ENCODE measurements around the gene ETV4. TPM values are rescaled to one million over a fixed set of nuclear protein-coding genes. Genes with fewer than 3 reads are reported as not detected.
A peak's percentile ranks its signal among the peaks of the same experiment; 100 is the strongest.

Gene ETV4
- total RNA-seq, 6 donors from 2014 or later = 2.8 to 5.2 (median 3.4) TPM

- WGBS, 2 donors = 39 to 44% methylated on average over 5 to 6 of the region's 6 CpGs
These were observed 16.2 kb downstream of the ETV4 start for GRCh38 chr17:43529947-43530287.

GRCh38 chr17:43528988-43529814 lies 16.9 kb downstream of the ETV4 start:
- ATAC-seq (ENCODE audit: low FRiP score in 2 of 2) = no peak
- no peak for DNase-seq
- peaks cover 4 to 42% (median 24%) of the 10 kb centered on the region in 4 donors for H3K36me3 ChIP-seq
- peaks cover 13 to 16% (median 15%) of the 10 kb centered on the region in 4 donors for H3K4me1 ChIP-seq
- no peak overlapping the region for H3K27ac ChIP-seq
- 91 to 92% methylated on average over 20 of the region's 20 CpGs for WGBS, 2 donors
- TF ChIP-seq CTCF (IDR thresholded peaks at IDR 0.05) (no peak), EP300 (IDR thresholded peaks at IDR 0.05) (no peak), POLR2A (IDR thresholded peaks at IDR 0.05) (no peak), POLR2AphosphoS5 (IDR thresholded peaks at IDR 0.05) (no peak)
- no peaks in the 10 kb centered on the region for H3K9me3 ChIP-seq
- no peak overlapping the region for H3K4me3 ChIP-seq
- H3K27me3 ChIP-seq = no peaks in the 10 kb centered on the region

More at GRCh38 chr17:43529947-43530287, 16.2 kb downstream of the ETV4 start:
- H3K27me3 ChIP-seq = no peaks in the 10 kb centered on the region
- H3K9me3 ChIP-seq = no peaks in the 10 kb centered on the region
- ATAC-seq (ENCODE audit: low FRiP score in 2 of 2) (peak; percentile 2 to 11), DNase-seq (no peak)
- H3K4me3 ChIP-seq = no peak overlapping the region
- H3K27ac ChIP-seq = peak overlapping the region; percentile 12 to 55 (median 41)
- H3K36me3 ChIP-seq = peaks cover 0 to 35% (median 16%) of the 10 kb centered on the region in 4 donors
- TF ChIP-seq POLR2A (IDR thresholded peaks at IDR 0.05) (no peak), POLR2AphosphoS5 (IDR thresholded peaks at IDR 0.05) (no peak), EP300 (IDR thresholded peaks at IDR 0.05) (no peak), CTCF (IDR thresholded peaks at IDR 0.05) (no peak)
- peaks cover 13 to 16% (median 15%) of the 10 kb centered on the region in 4 donors for H3K4me1 ChIP-seq

- Histone ChIP-seq H3K27me3 (no peaks in the 10 kb centered on the region), H3K4me3 (no peak overlapping the region), H3K9me3 (no peaks in the 10 kb centered on the region), H3K4me1 (peaks cover 13 to 16% (median 15%) of the 10 kb centered on the region in 4 donors), H3K27ac (no peak overlapping the region), H3K36me3 (peaks cover 12 to 50% (median 31%) of the 10 kb centered on the region in 4 donors)
- WGBS, 2 donors = 94 to 95% methylated on average over 13 of the region's 13 CpGs
- peak in 1 of 2 donors; percentile 58 for DNase-seq
- no peak for TF ChIP-seq POLR2AphosphoS5 (IDR thresholded peaks at IDR 0.05)
- TF ChIP-seq POLR2A (IDR thresholded peaks at IDR 0.05) = no peak
- no peak for TF ChIP-seq EP300 (IDR thresholded peaks at IDR 0.05)
- TF ChIP-seq CTCF (IDR thresholded peaks at IDR 0.05) = no peak
- ATAC-seq (ENCODE audit: low FRiP score in 2 of 2) = no peak
These were observed 17.7 kb downstream of the ETV4 start for GRCh38 chr17:43528319-43528987.

- H3K4me1 ChIP-seq = peaks cover 13 to 16% (median 15%) of the 10 kb centered on the region in 4 donors
- H3K27ac ChIP-seq = no peak overlapping the region
- peaks cover 23 to 64% (median 42%) of the 10 kb centered on the region in 4 donors for H3K36me3 ChIP-seq
- DNase-seq (no peak), ATAC-seq (ENCODE audit: low FRiP score in 2 of 2) (no peak)
- H3K27me3 ChIP-seq = no peaks in the 10 kb centered on the region
- 85 to 88% methylated on average over 7 of the region's 7 CpGs for WGBS, 2 donors
- no peaks in the 10 kb centered on the region for H3K9me3 ChIP-seq
- TF ChIP-seq POLR2AphosphoS5 (IDR thresholded peaks at IDR 0.05) (no peak), POLR2A (IDR thresholded peaks at IDR 0.05) (no peak), EP300 (IDR thresholded peaks at IDR 0.05) (no peak), CTCF (IDR thresholded peaks at IDR 0.05) (no peak)
- no peak overlapping the region for H3K4me3 ChIP-seq
These were observed 19.1 kb downstream of the ETV4 start for GRCh38 chr17:43526886-43527648.

Measured in upper lobe of left lung (tissue), 6 donors.